Mucosa of stomach (tissue), 1 donor: ENCODE results near the gene TAB2.
A peak's percentile ranks its signal among the peaks of the same experiment; 100 is the strongest.
"Not testable (repeated sequence)": the region's sequence is repeated elsewhere in the genome, so short reads cannot be mapped to it uniquely, and the experiment has no call there.

Experiments
- H3K27me3 ChIP-seq: one replicate; pipeline ENCODE4 v1.7.0; 2013; ENCODE audit warnings: mild to moderate bottlenecking, low read length; ENCODE audit not compliant: control insufficient read depth, insufficient read depth
- H3K36me3 ChIP-seq: one replicate; pipeline ENCODE4 v1.7.0; 2013; ENCODE audit warnings: low read length; ENCODE audit not compliant: control insufficient read depth, insufficient read depth
- H3K4me1 ChIP-seq: one replicate; pipeline ENCODE4 v1.7.0; 2013; ENCODE audit warnings: mild to moderate bottlenecking, low read length; ENCODE audit not compliant: control insufficient read depth, insufficient read depth
- H3K4me3 ChIP-seq: one replicate; pipeline ENCODE4 v1.7.0; 2013; ENCODE audit warnings: low read length
- H3K9ac ChIP-seq: one replicate; pipeline ENCODE4 v1.7.0; 2013; ENCODE audit warnings: mild to moderate bottlenecking, low read length, moderate library complexity
- H3K9me3 ChIP-seq: one replicate; pipeline ENCODE4 v1.7.0; 2013; ENCODE audit warnings: mild to moderate bottlenecking, low read length, moderate library complexity; ENCODE audit not compliant: control insufficient read depth
- donor health status: Pancreatic carcinoma.

Gene TAB2

GRCh38 chr6:149444360-149445094 lies 127.0 kb downstream of the TAB2 start:
- not testable (repeated sequence) for H3K27me3 ChIP-seq, H3K4me1 ChIP-seq, H3K36me3 ChIP-seq

GRCh38 chr6:149445095-149445466 lies 127.6 kb downstream of the TAB2 start:
- no peaks in the 10 kb centered on the region for H3K9me3 ChIP-seq
- H3K27me3 ChIP-seq, result peaks cover 4% of the 10 kb centered on the region
- no peaks in the 10 kb centered on the region for H3K36me3 ChIP-seq
- H3K9ac ChIP-seq, result no peak overlapping the region
- H3K4me3 ChIP-seq, result no peak overlapping the region
- peaks cover 3% of the 10 kb centered on the region for H3K4me1 ChIP-seq

More at GRCh38 chr6:149444360-149445094, 127.0 kb downstream of the TAB2 start:
- H3K9ac ChIP-seq, H3K4me3 ChIP-seq, H3K9me3 ChIP-seq: not testable (repeated sequence)

- no peak overlapping the region for H3K4me3 ChIP-seq
- H3K9ac ChIP-seq, result no peak overlapping the region
- H3K9me3 ChIP-seq, result no peaks in the 10 kb centered on the region
- peaks cover 4% of the 10 kb centered on the region for H3K27me3 ChIP-seq
- peaks cover 8% of the 10 kb centered on the region for H3K4me1 ChIP-seq
- H3K36me3 ChIP-seq, result no peaks in the 10 kb centered on the region
Measured at GRCh38 chr6:149445573-149445972, 128.1 kb downstream of the TAB2 start.

GRCh38 chr6:149446791-149447376 lies 129.4 kb downstream of the TAB2 start:
- no peak overlapping the region for H3K9ac ChIP-seq
- no peaks in the 10 kb centered on the region for H3K9me3 ChIP-seq
- peaks cover 19% of the 10 kb centered on the region for H3K4me1 ChIP-seq
- no peak overlapping the region for H3K4me3 ChIP-seq
- H3K27me3 ChIP-seq, result peaks cover 4% of the 10 kb centered on the region
- H3K36me3 ChIP-seq, result no peaks in the 10 kb centered on the region

GRCh38 chr6:149448821-149449453 lies 131.4 kb downstream of the TAB2 start:
- Histone ChIP-seq H3K36me3 (no peaks in the 10 kb centered on the region), H3K4me1 (peaks cover 33% of the 10 kb centered on the region), H3K4me3 (no peak overlapping the region), H3K9ac (no peak overlapping the region), H3K27me3 (peaks cover under 1% of the 10 kb centered on the region), H3K9me3 (no peaks in the 10 kb centered on the region)

GRCh38 chr6:149449831-149450678 lies 132.5 kb downstream of the TAB2 start:
- Histone ChIP-seq H3K9me3 (no peaks in the 10 kb centered on the region), H3K4me1 (peaks cover 44% of the 10 kb centered on the region), H3K36me3 (no peaks in the 10 kb centered on the region), H3K4me3 (no peak overlapping the region), H3K27me3 (peaks cover 5% of the 10 kb centered on the region), H3K9ac (peak overlapping the region; percentile 52)

- Histone ChIP-seq H3K9ac (peak overlapping the region; percentile 52), H3K36me3 (no peaks in the 10 kb centered on the region), H3K4me1 (peaks cover 44% of the 10 kb centered on the region), H3K27me3 (peaks cover 5% of the 10 kb centered on the region), H3K9me3 (no peaks in the 10 kb centered on the region), H3K4me3 (no peak overlapping the region)
Measured at GRCh38 chr6:149450679-149451375, 133.3 kb downstream of the TAB2 start.

- Histone ChIP-seq H3K4me1 (peaks cover 44% of the 10 kb centered on the region), H3K9ac (peak overlapping the region; percentile 52)
Measured at GRCh38 chr6:149451376-149452036, 134.0 kb downstream of the TAB2 start.

GRCh38 chr6:149452037-149452939 lies 134.8 kb downstream of the TAB2 start:
- Histone ChIP-seq H3K4me1 (peaks cover 44% of the 10 kb centered on the region), H3K9me3 (no peaks in the 10 kb centered on the region), H3K36me3 (no peaks in the 10 kb centered on the region), H3K27me3 (peaks cover 5% of the 10 kb centered on the region), H3K4me3 (no peak overlapping the region), H3K9ac (no peak overlapping the region)

More at GRCh38 chr6:149451376-149452036, 134.0 kb downstream of the TAB2 start:
- Histone ChIP-seq H3K4me3 (no peak overlapping the region), H3K36me3 (no peaks in the 10 kb centered on the region), H3K9me3 (no peaks in the 10 kb centered on the region), H3K27me3 (peaks cover 5% of the 10 kb centered on the region)

GRCh38 chr6:149453597-149454345 lies 136.3 kb downstream of the TAB2 start:
- Histone ChIP-seq H3K9me3 (no peaks in the 10 kb centered on the region), H3K36me3 (no peaks in the 10 kb centered on the region), H3K4me1 (peaks cover 44% of the 10 kb centered on the region), H3K4me3 (no peak overlapping the region), H3K27me3 (peaks cover 5% of the 10 kb centered on the region), H3K9ac (peak overlapping the region; percentile 32)
